Activated naive CD8-positive, alpha-beta T cell (primary cell): ENCODE data around the gene SLC5A3.

Source experiments
- H3K27ac Mint-ChIP-seq: one replicate; pipeline ENCODE4 v1.8.0; 2021; ENCODE audit warnings: mixed read lengths
- H3K27me3 Mint-ChIP-seq: one replicate; pipeline ENCODE4 v1.8.0; 2021; ENCODE audit warnings: mixed read lengths
- H3K36me3 Mint-ChIP-seq: one replicate; pipeline ENCODE4 v1.8.0; 2021; ENCODE audit warnings: mixed read lengths
- H3K4me1 Mint-ChIP-seq: one replicate; pipeline ENCODE4 v1.8.0; 2021; ENCODE audit warnings: low read depth, mixed read lengths
- H3K4me3 Mint-ChIP-seq: one replicate; pipeline ENCODE4 v1.8.0; 2021; ENCODE audit warnings: mild to moderate bottlenecking, mixed read lengths
- H3K9me3 Mint-ChIP-seq: one replicate; pipeline ENCODE4 v1.8.0; 2021; ENCODE audit warnings: low read depth, mixed read lengths

Gene SLC5A3

GRCh38 chr21:34105947-34106541 is 32.7 kb downstream of the SLC5A3 start:
- Mint-ChIP-seq H3K27me3 (no peaks in the 10 kb centered on the region), H3K27ac (peak overlapping the region; percentile 41), H3K36me3 (peaks cover 28% of the 10 kb centered on the region), H3K4me1 (peaks cover 78% of the 10 kb centered on the region), H3K9me3 (no peaks in the 10 kb centered on the region), H3K4me3 (no peak overlapping the region)

GRCh38 chr21:34107606-34108005 is 34.2 kb downstream of the SLC5A3 start:
- H3K9me3 Mint-ChIP-seq: no peaks in the 10 kb centered on the region
- H3K4me3 Mint-ChIP-seq: no peak overlapping the region
- peaks cover 28% of the 10 kb centered on the region for H3K36me3 Mint-ChIP-seq
- H3K4me1 Mint-ChIP-seq: peaks cover 77% of the 10 kb centered on the region
- H3K27ac Mint-ChIP-seq: no peak overlapping the region
- no peaks in the 10 kb centered on the region for H3K27me3 Mint-ChIP-seq

- Mint-ChIP-seq H3K27ac (peak overlapping the region; percentile 34), H3K4me1 (peaks cover 76% of the 10 kb centered on the region), H3K9me3 (no peaks in the 10 kb centered on the region), H3K4me3 (no peak overlapping the region), H3K27me3 (no peaks in the 10 kb centered on the region), H3K36me3 (peaks cover 29% of the 10 kb centered on the region)
These were observed 35.7 kb downstream of the SLC5A3 start for GRCh38 chr21:34109075-34109474.

- no peaks in the 10 kb centered on the region for H3K9me3 Mint-ChIP-seq
- peaks cover 26% of the 10 kb centered on the region for H3K36me3 Mint-ChIP-seq
- no peaks in the 10 kb centered on the region for H3K27me3 Mint-ChIP-seq
- H3K4me3 Mint-ChIP-seq: no peak overlapping the region
- no peak overlapping the region for H3K27ac Mint-ChIP-seq
- H3K4me1 Mint-ChIP-seq: peaks cover 74% of the 10 kb centered on the region
These were observed 37.3 kb downstream of the SLC5A3 start for GRCh38 chr21:34110594-34111202.

GRCh38 chr21:34112316-34113033 is 39.1 kb downstream of the SLC5A3 start:
- H3K9me3 Mint-ChIP-seq: no peaks in the 10 kb centered on the region
- H3K27ac Mint-ChIP-seq: no peak overlapping the region
- no peak overlapping the region for H3K4me3 Mint-ChIP-seq
- H3K4me1 Mint-ChIP-seq: peaks cover 66% of the 10 kb centered on the region
- H3K36me3 Mint-ChIP-seq: peaks cover 19% of the 10 kb centered on the region
- H3K27me3 Mint-ChIP-seq: no peaks in the 10 kb centered on the region

- H3K9me3 Mint-ChIP-seq: no peaks in the 10 kb centered on the region
- H3K27me3 Mint-ChIP-seq: no peaks in the 10 kb centered on the region
- H3K36me3 Mint-ChIP-seq: peaks cover 19% of the 10 kb centered on the region
- no peak overlapping the region for H3K27ac Mint-ChIP-seq
- peaks cover 59% of the 10 kb centered on the region for H3K4me1 Mint-ChIP-seq
- no peak overlapping the region for H3K4me3 Mint-ChIP-seq
These were observed 40.5 kb downstream of the SLC5A3 start for GRCh38 chr21:34113842-34114241.

- no peaks in the 10 kb centered on the region for H3K27me3 Mint-ChIP-seq
- no peak overlapping the region for H3K27ac Mint-ChIP-seq
- H3K9me3 Mint-ChIP-seq: no peaks in the 10 kb centered on the region
- H3K36me3 Mint-ChIP-seq: peaks cover 19% of the 10 kb centered on the region
- peaks cover 57% of the 10 kb centered on the region for H3K4me1 Mint-ChIP-seq
- no peak overlapping the region for H3K4me3 Mint-ChIP-seq
These were observed 41.8 kb downstream of the SLC5A3 start for GRCh38 chr21:34115160-34115559.

GRCh38 chr21:34116569-34116968 is 43.2 kb downstream of the SLC5A3 start:
- no peak overlapping the region for H3K27ac Mint-ChIP-seq
- no peak overlapping the region for H3K4me3 Mint-ChIP-seq
- H3K4me1 Mint-ChIP-seq: peaks cover 54% of the 10 kb centered on the region
- peaks cover 20% of the 10 kb centered on the region for H3K36me3 Mint-ChIP-seq
- H3K27me3 Mint-ChIP-seq: no peaks in the 10 kb centered on the region
- H3K9me3 Mint-ChIP-seq: no peaks in the 10 kb centered on the region

- Mint-ChIP-seq H3K36me3 (peaks cover 16% of the 10 kb centered on the region), H3K27me3 (no peaks in the 10 kb centered on the region), H3K4me3 (no peak overlapping the region), H3K27ac (no peak overlapping the region), H3K4me1 (peaks cover 55% of the 10 kb centered on the region), H3K9me3 (no peaks in the 10 kb centered on the region)
These were observed 47.5 kb downstream of the SLC5A3 start for GRCh38 chr21:34120867-34121266.

- H3K27me3 Mint-ChIP-seq: no peaks in the 10 kb centered on the region
- H3K9me3 Mint-ChIP-seq: no peaks in the 10 kb centered on the region
- H3K4me3 Mint-ChIP-seq: no peak overlapping the region
- H3K4me1 Mint-ChIP-seq: peaks cover 61% of the 10 kb centered on the region
- no peak overlapping the region for H3K27ac Mint-ChIP-seq
- peaks cover 16% of the 10 kb centered on the region for H3K36me3 Mint-ChIP-seq
These were observed 48.7 kb downstream of the SLC5A3 start for GRCh38 chr21:34122047-34122446.
